Trophoblast cell (in vitro differentiated cells and primary cell): ENCODE results near the gene PSEN2.
A peak's percentile ranks its signal among the peaks of the same experiment; 100 is the strongest.

ENCODE experiments used
- DNase-seq, 2 donors: peaks; one replicate each; pipeline ENCODE4 v3.0.0-alpha.2; 2016
- H2AFZ ChIP-seq: 2 replicates; pipeline ENCODE4 v1.6.1; 2013; ENCODE audit warnings: low read length, moderate library complexity, mild to moderate bottlenecking; ENCODE audit not compliant: insufficient read depth, poor library complexity
- H2AK5ac ChIP-seq: 2 replicates; pipeline ENCODE4 v1.6.1; 2013; ENCODE audit warnings: mild to moderate bottlenecking, low read length
- H2BK120ac ChIP-seq: 2 replicates; pipeline ENCODE4 v1.6.1; 2013; ENCODE audit warnings: low read length, mild to moderate bottlenecking, moderate library complexity; ENCODE audit not compliant: insufficient read depth, poor library complexity
- H2BK12ac ChIP-seq: 2 replicates; pipeline ENCODE4 v1.6.1; 2013; ENCODE audit warnings: mild to moderate bottlenecking, low read length, moderate library complexity
- H2BK5ac ChIP-seq: 2 replicates; pipeline ENCODE4 v1.6.1; 2013; ENCODE audit warnings: low read length, low read depth, moderate library complexity, mild to moderate bottlenecking; ENCODE audit not compliant: poor library complexity
- H3K14ac ChIP-seq: 2 replicates; pipeline ENCODE4 v1.6.1; 2013; ENCODE audit warnings: mild to moderate bottlenecking, low read length
- H3K18ac ChIP-seq: 2 replicates; pipeline ENCODE4 v1.6.1; 2013; ENCODE audit warnings: mild to moderate bottlenecking, low read length
- H3K23ac ChIP-seq: 2 replicates; pipeline ENCODE4 v1.6.1; 2013; ENCODE audit warnings: low read length
- H3K27ac ChIP-seq: 2 replicates; pipeline ENCODE4 v1.5.1; 2013; ENCODE audit warnings: low read depth, mild to moderate bottlenecking, inconsistent platforms, low read length, moderate library complexity
- H3K27me3 ChIP-seq: 2 replicates; pipeline ENCODE4 v1.6.1; 2013; ENCODE audit warnings: inconsistent platforms, mild to moderate bottlenecking, low read length, moderate library complexity; ENCODE audit not compliant: insufficient read depth
- H3K36me3 ChIP-seq, 2 experiments: 1 replicate in 1 of 2; 2 replicates in 1 of 2; pipeline ENCODE4 v1.6.1; 2013; ENCODE audit warnings: low read length in 2 of 2, mild to moderate bottlenecking in 2 of 2, moderate library complexity in 1 of 2; ENCODE audit not compliant: insufficient read depth in 2 of 2, control insufficient read depth in 1 of 2
- H3K4ac ChIP-seq: 2 replicates; pipeline ENCODE4 v1.6.1; 2013; ENCODE audit warnings: low read depth, mild to moderate bottlenecking, low read length, moderate library complexity
- H3K4me1 ChIP-seq, 2 experiments: 1 replicate in 1 of 2; 2 replicates in 1 of 2; pipeline ENCODE4 v1.6.1; 2013; ENCODE audit warnings: low read length in 2 of 2, mild to moderate bottlenecking in 2 of 2, moderate library complexity in 1 of 2; ENCODE audit not compliant: insufficient read depth in 2 of 2, control insufficient read depth in 1 of 2
- H3K4me2 ChIP-seq: 2 replicates; pipeline ENCODE4 v1.6.1; 2013; ENCODE audit warnings: inconsistent platforms, mild to moderate bottlenecking, low read length, moderate library complexity
- H3K4me3 ChIP-seq: 2 replicates; pipeline ENCODE4 v1.5.1; 2013; ENCODE audit warnings: mild to moderate bottlenecking, low read depth, low read length, inconsistent platforms
- H3K79me1 ChIP-seq: one replicate; pipeline ENCODE4 v1.6.1; 2013; ENCODE audit warnings: low read length
- H3K79me2 ChIP-seq: 2 replicates; pipeline ENCODE4 v1.6.1; 2013; ENCODE audit warnings: low read length, mild to moderate bottlenecking; ENCODE audit not compliant: control insufficient read depth, insufficient read depth, poor library complexity
- H3K9ac ChIP-seq: 2 replicates; pipeline ENCODE4 v1.6.1; 2013; ENCODE audit warnings: mild to moderate bottlenecking, low read length
- H3K9me3 ChIP-seq: 2 replicates; pipeline ENCODE4 v1.6.1; 2013; ENCODE audit warnings: low read depth, mild to moderate bottlenecking, control low read depth, inconsistent platforms, low read length; ENCODE audit not compliant: insufficient read depth
- H4K12ac ChIP-seq: 2 replicates; pipeline ENCODE4 v1.6.1; 2013; ENCODE audit warnings: low read depth, mild to moderate bottlenecking, low read length, moderate library complexity
- H4K8ac ChIP-seq: 2 replicates; pipeline ENCODE4 v1.6.1; 2013; ENCODE audit warnings: low read depth, mild to moderate bottlenecking, low read length, moderate library complexity
- H4K91ac ChIP-seq: one replicate; pipeline ENCODE4 v1.6.1; 2013; ENCODE audit warnings: low read depth, mild to moderate bottlenecking, low read length, moderate library complexity
- WGBS: extraction: QIAGEN DNeasy Blood & Tissue Kit; methylation state at CpG from one replicate; pipeline ENCODE4 v1.1.7; 2013; ENCODE audit warnings: missing lambda C conversion rate; ENCODE audit not compliant: insufficient read length, insufficient coverage; ENCODE audit errors: extremely low coverage; 5-methylcytosine and 5-hydroxymethylcytosine counted together

Gene PSEN2

GRCh38 chr1:226881515-226882185 lies 11.2 kb downstream of the PSEN2 start:
- Histone ChIP-seq H3K9me3 (no peaks in the 10 kb centered on the region), H3K9ac (no peak overlapping the region)

GRCh38 chr1:226882187-226882586 lies 11.8 kb downstream of the PSEN2 start:
- Histone ChIP-seq H3K18ac (no peak overlapping the region), H2BK120ac (no peak overlapping the region), H3K9me3 (no peaks in the 10 kb centered on the region), H3K9ac (no peak overlapping the region), H3K14ac (no peak overlapping the region), H3K23ac (no peak overlapping the region), H3K27me3 (no peaks in the 10 kb centered on the region), H3K79me1 (no peaks in the 10 kb centered on the region), H3K79me2 (no peaks in the 10 kb centered on the region), H2BK12ac (no peak overlapping the region), H2BK5ac (no peak overlapping the region), H2AFZ (no peak overlapping the region), H3K36me3 (no peaks in the 10 kb centered on the region), H2AK5ac (no peak overlapping the region), H4K8ac (no peak overlapping the region), H3K27ac (no peak overlapping the region), H3K4ac (no peak overlapping the region), H3K4me3 (no peak overlapping the region), H4K12ac (no peak overlapping the region), H4K91ac (no peak overlapping the region), H3K4me1 (no peaks in the 10 kb centered on the region), H3K4me2 (no peak overlapping the region)
- WGBS, result no CpG with 5 or more reads among the region's 5 CpGs
- DNase-seq, result no peak

More at GRCh38 chr1:226881515-226882185, 11.2 kb downstream of the PSEN2 start:
- Histone ChIP-seq H3K4me2 (no peak overlapping the region), H4K8ac (no peak overlapping the region), H3K23ac (no peak overlapping the region), H3K79me2 (no peaks in the 10 kb centered on the region), H4K12ac (no peak overlapping the region), H4K91ac (no peak overlapping the region), H3K14ac (no peak overlapping the region), H3K4ac (no peak overlapping the region), H2BK5ac (no peak overlapping the region), H3K4me3 (no peak overlapping the region), H3K27me3 (no peaks in the 10 kb centered on the region), H3K79me1 (no peaks in the 10 kb centered on the region), H3K27ac (no peak overlapping the region), H3K36me3 (no peaks in the 10 kb centered on the region), H2AFZ (no peak overlapping the region), H2BK12ac (no peak overlapping the region), H2AK5ac (no peak overlapping the region), H2BK120ac (no peak overlapping the region), H3K18ac (no peak overlapping the region), H3K4me1 (no peaks in the 10 kb centered on the region)
- DNase-seq, result peak; percentile 40 to 61
- WGBS, result no CpG with 5 or more reads among the region's 15 CpGs

- Histone ChIP-seq H3K79me2 (no peaks in the 10 kb centered on the region), H2AFZ (no peak overlapping the region), H4K8ac (no peak overlapping the region), H4K12ac (no peak overlapping the region), H3K4me1 (no peaks in the 10 kb centered on the region), H2BK5ac (no peak overlapping the region), H3K4me3 (no peak overlapping the region), H3K18ac (no peak overlapping the region), H3K4me2 (no peak overlapping the region), H3K79me1 (no peaks in the 10 kb centered on the region), H3K27ac (no peak overlapping the region), H3K27me3 (no peaks in the 10 kb centered on the region), H3K9ac (no peak overlapping the region), H3K36me3 (no peaks in the 10 kb centered on the region), H3K9me3 (no peaks in the 10 kb centered on the region), H2BK12ac (no peak overlapping the region), H3K14ac (no peak overlapping the region), H3K23ac (no peak overlapping the region), H3K4ac (no peak overlapping the region), H2BK120ac (no peak overlapping the region), H2AK5ac (no peak overlapping the region), H4K91ac (no peak overlapping the region)
- WGBS, result no CpG with 5 or more reads among the region's 9 CpGs
- DNase-seq, result peak in 1 of 2 donors; percentile 33
Measured at GRCh38 chr1:226882631-226883409, 12.4 kb downstream of the PSEN2 start.

GRCh38 chr1:226883630-226884029 lies 13.2 kb downstream of the PSEN2 start:
- Histone ChIP-seq H3K79me2 (no peaks in the 10 kb centered on the region), H3K23ac (no peak overlapping the region), H2BK120ac (no peak overlapping the region), H3K27me3 (no peaks in the 10 kb centered on the region), H3K14ac (no peak overlapping the region), H4K91ac (no peak overlapping the region), H3K4ac (no peak overlapping the region), H4K8ac (no peak overlapping the region), H3K4me2 (no peak overlapping the region), H2AFZ (no peak overlapping the region), H3K18ac (no peak overlapping the region), H2AK5ac (no peak overlapping the region), H3K9ac (no peak overlapping the region), H3K4me1 (no peaks in the 10 kb centered on the region), H4K12ac (no peak overlapping the region), H3K27ac (no peak overlapping the region), H3K4me3 (no peak overlapping the region), H2BK5ac (no peak overlapping the region), H3K9me3 (no peaks in the 10 kb centered on the region), H2BK12ac (no peak overlapping the region), H3K79me1 (no peaks in the 10 kb centered on the region), H3K36me3 (no peaks in the 10 kb centered on the region)
- no CpG with 5 or more reads among the region's 16 CpGs for WGBS
- DNase-seq, result no peak
